ENCODE measurements around the gene WDR70.

DNA sequence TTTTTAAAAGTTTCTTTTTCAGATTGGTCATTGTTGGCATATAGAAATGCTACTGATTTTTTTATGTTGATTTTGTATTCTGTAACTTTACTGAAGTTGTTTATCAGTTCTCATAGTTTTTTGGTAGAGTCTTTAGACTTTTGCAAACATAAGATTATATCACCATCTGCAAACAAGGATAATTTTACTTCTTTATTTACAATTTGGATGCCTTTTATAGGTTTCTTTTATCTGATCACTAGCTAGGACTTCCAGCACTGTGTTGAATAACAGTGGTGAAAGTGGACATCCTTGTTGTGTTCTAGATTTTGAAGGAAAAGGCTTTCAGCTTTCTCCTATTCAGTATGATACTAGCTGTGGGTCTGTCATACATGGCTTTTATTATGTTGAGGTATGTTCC, 170.3 kb downstream of the WDR70 start:
- TF ChIP-seq POLR2AphosphoS5 (IDR thresholded peaks at IDR 0.05; ENCODE audit: low read depth, low read length) (no peak), POLR2A (IDR thresholded peaks at IDR 0.05; ENCODE audit: low read depth, low read length) (no peak), SPI1 (IDR thresholded peaks at IDR 0.05; ENCODE audit: low read depth, low read length) (no peak)

Measured in GM12891 (cell line).